OCI-LY1 (cell line): ENCODE data around the gene CSTB.

Source experiments
- CTCF ChIP-seq: fragments of 200-600 bp; sonication (generic), shearing (Covaris generic); IDR thresholded peaks from 2 replicates; pipeline ENCODE4 v1.5.1; 2017; ENCODE audit warnings: mild to moderate bottlenecking, antibody characterized with exemption, low read length, moderate library complexity, mixed read lengths
- EZH2 ChIP-seq: fragments of 200-600 bp; sonication (generic), shearing (Covaris generic); IDR thresholded peaks from 2 replicates; pipeline ENCODE4 v1.8.0; 2017; ENCODE audit warnings: borderline replicate concordance, mixed run types, mild to moderate bottlenecking, antibody characterized with exemption, low read length, moderate library complexity, mixed read lengths

GRCh38 chr21:43802713-43803313 lies 26.7 kb upstream of the CSTB start:
- TF ChIP-seq CTCF (no peak), EZH2 (no peak)
